NCI-H1105 treated with DMSO at 0.1 percent for 48 hours (cell line): ENCODE measurements around the gene S100P.
A peak's percentile ranks its signal among the peaks of the same experiment; 100 is the strongest.

ENCODE experiments used
- DNase-seq: peaks from one replicate; lab custom pipeline; 2025; lab: John Stamatoyannopoulos, UW

Gene S100P

DNA sequence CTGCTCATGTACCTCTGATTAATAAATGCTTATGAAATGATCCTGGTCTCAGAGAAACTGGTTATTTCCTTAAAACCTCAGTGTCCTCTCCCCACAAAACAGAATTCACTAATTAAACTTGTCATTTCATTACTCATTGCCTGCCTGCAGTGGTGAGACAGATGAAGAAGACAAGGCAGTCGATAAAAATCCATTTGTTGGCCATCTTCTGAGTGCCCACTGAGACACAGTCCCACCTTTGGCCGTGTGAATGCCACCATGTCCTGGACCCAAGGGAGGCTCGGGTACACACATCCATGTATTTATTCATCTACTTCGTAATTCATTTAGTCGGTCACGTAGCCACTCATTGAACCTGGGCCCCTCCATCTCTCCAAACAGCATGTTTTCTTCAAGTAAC, 3.5 kb downstream of the S100P start:
- no peak for DNase-seq

DNA sequence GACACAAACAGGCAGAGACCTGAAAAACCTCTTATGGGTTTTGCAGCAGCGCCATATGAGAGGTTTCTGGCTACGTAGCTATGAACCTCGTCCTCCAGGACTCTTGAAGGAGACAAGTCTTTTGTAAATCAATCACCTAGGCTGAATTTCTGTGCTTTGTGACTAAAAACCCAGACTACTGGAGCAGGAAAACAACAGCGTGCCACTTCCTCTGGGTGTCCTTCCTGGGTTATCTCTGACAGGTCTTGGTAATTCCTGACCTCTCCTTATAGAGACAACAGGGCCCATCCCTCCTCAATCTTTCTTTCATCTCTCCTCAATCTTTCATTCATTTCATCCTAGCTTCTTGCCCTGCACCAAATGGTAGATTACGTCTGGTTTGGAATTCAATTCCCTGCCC, 5.7 kb downstream of the S100P start:
- no peak for DNase-seq

DNA sequence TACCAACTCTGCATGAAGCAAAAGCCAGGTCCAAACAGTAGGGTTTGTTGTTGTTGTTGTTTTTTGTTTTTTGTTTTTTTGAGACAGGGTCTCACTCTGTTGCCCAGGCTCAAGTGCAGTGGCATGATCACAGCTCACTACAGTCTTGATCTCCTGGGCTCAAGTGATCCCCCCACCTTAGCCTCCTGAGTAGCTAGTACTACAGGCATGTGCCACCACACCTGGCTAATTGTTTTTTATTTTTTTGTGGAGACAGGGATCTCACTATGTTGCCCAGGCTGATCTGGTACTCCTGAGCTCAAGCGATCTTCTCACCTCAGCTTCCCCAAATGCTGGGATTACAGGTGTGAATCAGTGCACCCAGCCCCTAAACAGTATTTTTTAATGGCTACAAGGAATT, 6.2 kb downstream of the S100P start:
- DNase-seq: no peak

DNA sequence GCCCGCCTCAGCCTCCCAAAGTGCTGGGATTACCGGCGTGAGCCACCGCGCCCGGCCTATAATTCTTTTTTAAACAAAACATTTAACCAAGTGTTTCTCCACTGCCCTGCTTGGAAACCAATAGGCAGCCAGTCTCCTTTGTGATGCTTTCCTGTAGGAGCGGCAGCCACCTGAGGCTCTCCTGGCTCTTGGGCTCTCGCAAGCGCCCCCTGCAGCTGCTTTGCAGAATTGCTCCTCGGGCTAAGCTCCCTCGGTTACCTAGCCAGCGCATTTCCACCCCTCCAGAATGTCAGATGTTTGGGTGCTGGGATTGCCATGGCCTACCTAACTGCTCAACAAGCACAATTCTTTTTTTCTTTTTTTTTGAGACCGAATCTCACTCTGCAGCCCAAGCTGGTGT, 7.7 kb downstream of the S100P start:
- DNase-seq: no peak

DNA sequence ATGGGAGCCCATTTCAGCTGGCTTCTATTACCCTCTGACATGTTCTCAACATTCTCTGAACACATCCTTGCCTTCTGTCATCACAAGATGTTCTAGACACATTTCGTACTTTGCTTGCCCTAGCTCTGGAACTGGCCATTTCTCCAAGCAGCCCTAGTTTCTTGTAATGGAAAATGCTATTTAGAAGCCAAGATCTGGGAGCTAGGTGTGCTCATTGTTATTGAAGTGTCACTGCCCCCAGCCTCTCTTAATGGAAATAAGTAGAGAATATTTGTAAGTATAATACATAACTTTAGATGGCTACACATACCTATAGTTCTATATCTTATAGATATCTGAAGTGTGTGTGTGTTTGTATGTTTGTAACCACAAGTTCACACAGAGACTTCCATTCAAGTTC, 9.1 kb downstream of the S100P start:
- no peak for DNase-seq

DNA sequence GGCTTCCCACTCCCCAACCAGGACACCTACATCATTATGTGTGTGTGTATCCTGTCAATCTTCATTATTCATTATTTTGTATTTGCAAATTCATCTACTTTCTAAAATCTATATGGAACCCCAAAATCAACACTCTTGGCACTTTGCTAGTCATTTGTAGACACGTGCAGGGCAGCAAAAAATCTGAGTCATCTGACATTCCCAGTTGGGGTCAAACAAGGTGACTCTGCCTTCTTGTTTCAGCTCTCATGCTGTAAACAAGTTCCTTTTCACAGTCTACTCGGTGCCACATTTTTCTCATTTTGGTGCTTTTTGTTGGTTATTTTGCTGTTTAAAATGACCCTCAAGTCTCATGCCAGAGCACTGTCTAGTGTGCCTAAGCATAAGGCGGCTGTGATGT, 10.1 kb downstream of the S100P start:
- no peak for DNase-seq

DNA sequence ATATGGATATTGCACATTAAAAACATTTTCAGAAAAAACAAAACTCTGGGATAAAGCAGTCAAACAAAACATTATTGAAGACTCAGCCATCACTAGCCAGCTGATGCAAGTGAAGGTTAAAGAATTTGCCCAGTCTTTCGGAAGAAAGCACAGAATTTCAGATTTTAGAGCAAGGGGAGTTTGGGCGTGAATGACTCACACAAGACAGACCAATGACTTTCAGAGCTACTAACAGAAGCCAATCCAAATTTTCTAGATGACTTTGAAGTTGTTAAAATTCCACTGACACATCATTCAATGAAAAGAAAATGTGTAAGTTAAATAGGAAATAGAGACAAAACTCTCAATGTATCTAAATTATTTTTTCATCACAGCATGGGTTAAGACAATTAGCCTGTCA, 12.0 kb downstream of the S100P start:
- DNase-seq: no peak

DNA sequence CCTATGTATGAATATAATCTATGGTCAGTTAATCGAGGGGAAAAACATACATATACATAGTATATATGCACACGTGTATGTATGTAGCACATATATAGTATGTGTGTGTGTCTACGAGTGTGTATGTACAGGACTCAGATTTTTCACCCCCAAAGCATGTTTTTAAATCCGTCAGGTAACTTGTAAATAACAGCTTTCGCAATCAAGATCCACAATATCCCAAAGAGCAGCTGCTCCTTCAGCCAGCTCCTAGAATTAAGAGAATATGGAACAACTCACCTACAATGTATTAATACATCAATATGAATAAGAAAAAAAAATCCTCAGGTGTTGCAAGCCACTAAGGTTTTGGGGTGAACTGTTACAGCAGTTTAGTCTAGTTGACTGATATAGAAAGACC, 12.5 kb downstream of the S100P start:
- no peak for DNase-seq

DNA sequence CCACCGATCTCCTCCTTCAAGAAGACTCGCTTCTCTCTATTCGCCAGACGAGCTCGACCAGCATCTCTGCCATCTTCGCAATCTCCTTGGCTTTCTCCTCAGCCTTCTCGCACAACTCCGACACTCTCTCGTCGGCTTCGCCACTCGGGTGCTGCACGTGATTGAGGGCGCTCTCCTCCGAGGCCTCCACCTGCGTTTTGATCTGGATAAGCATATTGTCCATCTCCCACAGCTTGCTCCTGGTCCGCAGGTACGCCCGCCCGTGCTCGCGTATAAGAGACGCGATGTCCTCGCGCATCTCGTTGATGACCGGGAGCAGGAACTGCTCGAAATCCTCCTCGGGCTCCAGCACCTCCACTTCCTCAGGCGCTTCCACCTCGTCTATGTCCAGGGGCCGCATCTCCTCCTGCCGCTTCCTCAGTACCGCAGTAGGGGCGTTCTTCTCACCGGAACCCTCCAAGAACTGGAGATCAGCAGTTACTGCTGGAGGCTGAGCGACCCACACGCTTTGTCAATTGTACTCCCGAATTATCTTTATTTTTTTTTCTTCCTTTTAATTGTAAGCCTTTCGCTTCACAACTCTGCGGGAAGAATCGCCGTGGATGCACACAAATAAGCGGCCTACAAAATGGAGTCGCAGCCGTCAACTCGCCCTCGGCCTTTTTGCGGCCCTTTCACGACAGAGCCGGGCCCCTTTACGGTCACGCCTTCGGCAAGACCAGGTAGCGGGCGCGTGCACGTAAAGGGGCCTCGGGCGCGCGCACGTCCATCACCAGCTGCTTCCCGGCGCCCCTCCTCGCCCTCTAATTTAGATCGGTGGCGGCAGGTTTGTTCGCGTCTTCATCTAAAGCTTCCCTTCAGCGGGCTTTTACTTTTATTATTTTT, 15.8 kb downstream of the S100P start, which contains the start of gene MRFAP1L1:
Gene MRFAP1L1, minus strand, starts transcription at position 636 of the 885 bp plus-strand sequence. Its CDS starts 236 bp downstream, at position 400.
- peak; percentile 88 for DNase-seq

DNA sequence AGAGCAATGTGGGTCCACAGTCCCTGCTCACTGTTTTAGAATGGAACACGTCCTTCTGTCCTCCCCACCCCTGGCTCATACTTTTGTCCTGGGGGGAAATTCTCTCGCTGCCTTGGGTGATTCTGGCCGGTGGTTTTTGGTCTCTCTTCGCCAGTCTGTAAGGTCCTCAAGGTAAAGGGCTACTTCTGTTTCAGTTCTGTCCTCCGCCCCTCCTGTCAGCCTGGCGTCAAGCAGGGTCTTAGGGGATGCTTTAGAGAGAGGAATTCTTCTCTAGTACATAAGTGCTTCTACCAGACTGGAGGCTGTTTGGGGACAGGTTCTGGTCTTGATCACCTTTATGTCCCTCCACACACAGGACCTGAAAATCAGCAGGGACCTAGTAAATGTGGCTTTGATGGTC, 16.6 kb downstream of the S100P start:
- DNase-seq: no peak

DNA sequence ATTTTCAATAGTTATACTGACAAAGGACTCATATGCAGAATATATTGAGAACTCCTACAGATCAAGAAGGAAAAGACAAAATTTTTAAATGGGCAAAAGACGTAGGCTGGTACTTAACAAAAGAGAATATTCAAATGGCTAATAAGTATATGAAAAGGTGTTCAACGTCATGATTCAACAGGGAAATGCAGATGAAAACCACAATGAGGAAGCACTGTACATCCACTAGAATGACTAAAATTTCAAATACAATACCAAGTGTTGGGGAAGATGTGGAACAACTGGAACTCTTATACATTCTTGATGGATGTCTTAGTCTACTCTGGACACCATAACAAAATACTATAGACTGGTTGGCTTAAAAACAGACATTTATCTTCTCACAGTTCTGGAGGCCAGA, 17.3 kb downstream of the S100P start:
- DNase-seq: no peak

DNA sequence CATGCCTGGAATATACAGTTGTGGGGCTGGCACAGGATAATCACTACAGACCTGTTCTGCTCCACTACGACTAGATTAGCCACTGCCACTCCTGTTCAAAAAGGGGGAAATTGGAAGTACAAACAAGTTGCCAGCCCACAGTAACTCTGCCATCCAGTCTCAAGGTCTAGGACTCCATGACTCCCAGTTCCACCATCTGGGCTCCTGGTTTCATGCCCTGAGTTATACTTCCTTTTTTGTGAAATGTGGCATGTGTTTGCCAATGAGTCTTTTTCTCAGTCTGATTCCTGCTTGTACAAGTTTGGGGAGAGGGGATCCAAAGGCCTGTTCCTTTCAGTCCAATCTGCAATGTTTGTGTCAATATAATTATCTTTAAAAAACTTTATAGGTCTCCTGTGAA, 21.3 kb downstream of the S100P start:
- DNase-seq: no peak

DNA sequence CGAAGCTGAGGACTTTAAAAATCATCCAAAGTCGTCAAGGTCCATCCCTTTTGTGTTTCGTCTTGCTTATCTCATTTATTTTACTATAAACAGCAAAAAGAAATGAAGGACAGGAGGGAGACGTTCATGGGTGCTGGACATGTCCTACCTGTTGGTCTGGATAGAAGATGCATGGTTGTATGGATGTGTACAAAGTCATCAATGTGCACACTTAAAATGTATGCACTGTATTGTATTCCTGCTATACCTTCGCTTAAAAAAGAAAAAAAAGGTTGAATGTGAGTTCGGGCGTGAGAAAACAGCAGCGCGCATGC, 22.0 kb downstream of the S100P start:
- no peak for DNase-seq

DNA sequence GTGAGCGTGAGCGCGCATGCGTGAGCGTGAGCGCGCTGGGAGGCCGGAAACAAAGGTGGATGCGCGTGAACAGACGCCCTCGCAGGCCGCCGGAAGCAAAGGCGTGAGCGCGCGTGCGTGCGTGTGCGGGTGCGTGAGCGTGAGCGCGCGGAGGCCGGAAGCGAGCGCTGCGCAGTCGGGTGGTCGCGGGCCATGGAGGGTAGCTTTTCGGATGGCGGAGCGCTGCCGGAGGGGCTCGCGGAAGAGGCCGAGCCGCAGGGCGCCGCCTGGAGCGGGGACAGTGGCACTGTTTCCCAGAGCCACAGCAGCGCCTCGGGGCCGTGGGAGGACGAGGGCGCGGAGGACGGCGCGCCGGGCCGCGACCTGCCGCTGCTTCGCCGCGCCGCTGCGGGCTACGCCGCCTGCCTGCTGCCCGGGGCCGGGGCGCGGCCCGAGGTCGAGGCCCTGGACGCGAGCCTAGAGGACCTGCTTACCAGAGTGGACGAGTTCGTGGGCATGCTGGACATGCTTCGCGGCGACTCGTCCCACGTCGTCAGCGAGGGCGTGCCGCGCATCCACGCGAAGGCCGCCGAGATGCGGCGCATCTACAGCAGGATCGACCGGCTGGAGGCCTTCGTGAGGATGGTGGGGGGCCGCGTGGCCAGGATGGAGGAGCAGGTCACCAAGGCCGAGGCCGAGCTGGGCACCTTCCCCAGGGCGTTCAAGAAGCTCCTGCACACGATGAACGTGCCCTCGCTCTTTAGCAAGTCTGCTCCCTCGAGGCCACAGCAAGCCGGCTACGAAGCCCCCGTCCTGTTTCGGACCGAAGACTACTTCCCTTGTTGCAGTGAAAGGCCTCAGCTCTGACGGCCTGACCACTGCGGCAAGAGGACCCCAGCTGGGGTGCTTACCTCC, 22.6 kb downstream of the S100P start, which contains the start of gene BLOC1S4:
Gene BLOC1S4, plus strand, starts transcription at position 157 of the 894 bp plus-strand sequence. Its CDS starts 36 bp downstream, at position 193.
- DNase-seq: peak; percentile 75

DNA sequence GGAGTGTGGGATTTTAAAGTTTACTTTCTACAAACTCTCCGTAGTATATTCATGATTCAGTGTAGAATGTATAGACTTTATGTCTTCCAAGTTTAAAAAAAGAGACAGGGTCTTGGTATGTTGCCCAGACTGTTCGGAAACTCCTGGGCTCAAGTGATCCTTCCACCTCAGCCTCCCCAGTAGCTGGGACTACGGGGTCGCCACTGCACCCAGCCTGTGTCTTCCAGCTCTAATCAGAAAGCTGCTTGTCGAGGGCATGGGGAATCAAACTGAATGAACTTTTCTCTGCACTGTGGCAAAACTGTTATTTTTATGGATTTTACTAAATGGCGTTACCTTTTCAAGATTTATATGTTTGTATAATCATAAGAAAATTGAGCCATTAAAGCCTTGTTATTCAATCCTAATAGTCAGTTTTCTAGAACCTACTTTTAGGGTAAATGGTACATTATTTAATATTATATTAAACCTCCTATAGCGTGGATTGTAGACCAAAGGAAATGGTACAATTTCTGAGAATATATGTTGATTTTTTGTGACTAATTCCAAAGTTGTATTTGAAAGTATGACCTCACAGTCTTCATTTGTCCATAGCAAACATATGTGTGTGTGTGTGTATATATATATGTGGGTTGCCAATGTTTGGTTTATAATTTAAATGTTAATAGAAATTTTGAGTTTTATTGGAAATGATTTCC, 23.4 kb downstream of the S100P start:
- DNase-seq: no peak

DNA sequence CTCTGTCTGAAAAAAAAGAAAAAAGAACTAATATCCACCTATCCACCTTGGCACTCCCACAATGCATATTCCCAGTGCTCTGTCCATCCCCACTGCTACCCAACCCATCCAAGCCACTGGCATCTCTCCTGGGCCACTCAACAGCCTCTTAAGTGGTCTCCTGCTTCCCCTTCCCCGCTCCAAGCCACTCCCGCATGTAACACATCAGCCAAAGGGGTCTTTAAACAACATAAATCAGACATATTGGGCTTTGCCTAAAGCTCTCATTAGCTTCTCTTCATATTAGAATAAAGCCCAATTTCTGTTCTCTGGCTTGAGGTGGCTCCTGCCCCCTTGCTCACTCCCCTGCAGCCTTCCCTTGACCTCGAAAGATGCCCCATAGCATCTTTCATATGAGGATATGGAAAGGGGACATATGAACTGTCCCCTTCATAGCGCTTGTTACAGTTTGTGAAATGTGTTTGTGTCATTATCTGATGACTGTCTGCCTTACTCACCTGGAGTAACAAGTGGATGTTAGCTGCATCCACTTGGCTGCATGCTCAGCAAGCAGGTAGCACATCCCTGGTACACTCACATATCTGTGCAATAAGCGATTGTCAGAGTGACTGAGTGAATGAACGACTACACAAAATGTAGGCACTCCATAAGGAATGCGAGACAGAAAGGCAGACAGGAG, 25.4 kb downstream of the S100P start:
- no peak for DNase-seq

DNA sequence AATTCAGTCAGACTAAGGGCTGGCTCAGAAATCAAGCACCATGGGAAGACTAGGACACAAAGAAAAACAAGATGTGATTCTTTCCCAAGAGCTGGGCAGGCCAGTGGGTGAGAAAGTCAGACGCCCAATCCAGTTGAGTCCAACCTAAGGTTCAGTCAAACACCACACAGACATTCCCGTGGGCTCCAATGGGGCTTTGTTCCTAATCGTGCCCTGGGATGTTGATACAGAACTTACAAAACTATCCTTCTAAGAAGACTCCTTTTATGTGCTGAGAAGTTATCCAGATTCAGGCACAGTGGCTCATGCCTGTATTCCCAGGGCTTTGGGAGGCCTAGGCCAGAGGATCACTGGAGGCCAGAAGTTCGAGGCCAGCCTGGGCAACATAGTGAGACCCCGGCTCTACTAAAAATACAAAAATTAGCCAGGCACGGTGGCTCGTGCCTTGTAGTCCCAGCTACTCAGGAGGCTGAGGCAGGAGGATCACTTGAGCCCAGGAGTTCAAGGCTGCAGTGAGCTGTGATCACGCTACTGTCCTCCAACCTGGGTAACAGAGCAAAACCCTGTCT, 26.0 kb downstream of the S100P start:
- no peak for DNase-seq

DNA sequence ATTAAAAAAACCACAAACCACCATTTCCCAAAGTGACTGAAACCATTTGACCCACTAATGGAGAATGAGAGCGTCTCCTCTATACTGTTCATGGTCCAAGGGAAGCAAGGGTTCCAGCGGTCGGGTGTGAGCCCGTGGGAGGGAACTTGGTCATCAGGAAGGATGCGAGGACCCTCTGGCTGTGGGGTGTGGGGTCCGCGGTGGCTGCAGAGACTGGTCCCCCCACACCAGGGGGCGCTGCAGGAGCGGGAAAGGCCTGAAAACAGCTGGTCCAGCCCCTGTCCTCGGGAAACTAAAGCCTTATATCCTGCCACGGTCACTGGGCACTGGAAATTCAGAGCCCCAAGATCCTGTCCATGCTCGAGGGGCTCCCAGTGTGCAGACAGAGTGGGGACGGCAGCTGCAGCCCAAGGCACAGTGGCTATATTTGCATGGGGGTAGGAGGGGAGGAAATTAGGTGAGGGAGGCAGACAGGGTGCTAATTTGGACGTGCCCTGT, 26.6 kb downstream of the S100P start:
- DNase-seq: peak; percentile 33

DNA sequence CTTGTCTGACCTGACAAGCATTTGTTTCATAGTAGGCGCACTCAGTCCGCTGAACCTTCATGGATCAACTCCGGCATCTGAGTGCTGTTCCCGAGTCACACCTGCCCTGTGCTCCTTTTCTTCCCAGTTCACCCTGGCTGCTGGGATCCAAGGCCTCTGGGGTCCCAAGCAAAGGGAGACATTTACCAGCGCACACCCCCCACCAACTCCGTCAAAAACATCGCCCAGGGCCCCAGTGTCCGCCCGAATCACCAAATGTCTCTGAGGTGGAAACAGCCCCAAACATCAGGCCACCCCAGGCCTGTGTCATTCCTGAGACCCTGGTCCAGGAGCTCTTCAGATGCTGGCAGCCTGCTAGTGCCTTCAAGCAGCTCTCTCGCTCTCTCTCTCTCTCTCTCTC, 27.4 kb downstream of the S100P start:
- no peak for DNase-seq

DNA sequence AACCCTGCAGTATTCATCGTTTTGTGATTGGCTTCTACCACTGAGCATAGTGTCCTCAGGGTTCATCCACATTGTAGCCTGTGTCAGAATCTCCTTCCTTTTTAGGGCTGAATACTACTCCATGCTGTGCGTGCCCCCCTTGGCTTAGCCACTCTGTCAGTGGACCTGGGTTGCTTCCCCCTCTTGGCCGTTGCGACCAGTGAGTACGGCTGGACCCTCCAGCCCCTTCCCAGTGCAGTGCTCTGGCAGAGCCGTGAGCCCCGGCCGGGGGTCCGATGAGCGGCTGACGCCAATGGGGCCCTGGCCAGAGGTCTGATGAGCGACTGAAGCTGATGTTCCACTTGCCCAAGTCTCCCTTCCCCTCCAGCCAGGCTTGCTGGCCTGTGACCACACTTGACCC, 29.2 kb downstream of the S100P start:
- no peak for DNase-seq

DNA sequence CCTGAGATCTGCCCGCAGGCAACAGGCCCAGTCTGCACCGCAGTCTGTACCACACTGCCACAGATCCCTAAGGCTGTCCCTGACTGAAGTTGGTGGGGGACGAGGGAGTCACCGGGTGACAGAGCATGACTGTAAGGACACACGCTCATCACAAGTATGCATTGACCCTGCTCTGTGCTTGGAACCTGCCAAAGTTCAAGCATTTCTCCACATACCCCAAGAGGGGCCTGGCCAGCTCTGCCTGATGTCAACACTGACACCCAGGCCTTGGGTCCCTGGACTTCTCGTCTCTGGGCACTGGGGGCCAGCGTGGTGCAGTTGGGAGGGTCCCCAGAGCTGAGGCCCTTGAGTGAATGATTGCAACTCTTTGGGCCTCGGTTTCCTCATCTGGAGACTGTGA, 30.2 kb downstream of the S100P start:
- DNase-seq: no peak
